GM12892 (cell line): ENCODE data around the gene ADIPOQ. TPM values are rescaled to one million over a fixed set of nuclear protein-coding genes. Genes with fewer than 3 reads are reported as not detected.
"Not testable (repeated sequence)": the region's sequence is repeated elsewhere in the genome, so short reads cannot be mapped to it uniquely, and the experiment has no call there.

Experiments used
- DNase-seq: peaks from one replicate; pipeline ENCODE4 v3.0.0; 2011; ENCODE audit not compliant: insufficient read length
- FAIRE-seq: peaks from 2 replicates; lab custom pipeline; 2011; peaks lifted over from hg19 to GRCh38; lab: Jason Lieb, UNC
- POLR2A ChIP-seq: IDR thresholded peaks from 2 replicates; pipeline ENCODE4 v1.6.1; 2011; ENCODE audit warnings: low read depth, low read length, control low read depth
- POLR2AphosphoS5 ChIP-seq: IDR thresholded peaks from 2 replicates; pipeline ENCODE4 v1.6.1; 2011; ENCODE audit warnings: low read depth, low read length, control low read depth
- TAF1 ChIP-seq: IDR thresholded peaks from 2 replicates; pipeline ENCODE4 v1.6.1; 2011; ENCODE audit warnings: low read depth, mild to moderate bottlenecking, control low read depth, low read length, borderline replicate concordance
- polyA plus RNA-seq: library from polyadenylated mRNA; unstranded; fragments of >200 nt; gene quantifications from one replicate; pipeline ENCODE4 v1.2.1, GENCODE V29; 2012; ENCODE audit warnings: missing spikeins, inconsistent platforms; ENCODE audit not compliant: missing spikeins

Gene ADIPOQ
- not detected for polyA plus RNA-seq

DNA sequence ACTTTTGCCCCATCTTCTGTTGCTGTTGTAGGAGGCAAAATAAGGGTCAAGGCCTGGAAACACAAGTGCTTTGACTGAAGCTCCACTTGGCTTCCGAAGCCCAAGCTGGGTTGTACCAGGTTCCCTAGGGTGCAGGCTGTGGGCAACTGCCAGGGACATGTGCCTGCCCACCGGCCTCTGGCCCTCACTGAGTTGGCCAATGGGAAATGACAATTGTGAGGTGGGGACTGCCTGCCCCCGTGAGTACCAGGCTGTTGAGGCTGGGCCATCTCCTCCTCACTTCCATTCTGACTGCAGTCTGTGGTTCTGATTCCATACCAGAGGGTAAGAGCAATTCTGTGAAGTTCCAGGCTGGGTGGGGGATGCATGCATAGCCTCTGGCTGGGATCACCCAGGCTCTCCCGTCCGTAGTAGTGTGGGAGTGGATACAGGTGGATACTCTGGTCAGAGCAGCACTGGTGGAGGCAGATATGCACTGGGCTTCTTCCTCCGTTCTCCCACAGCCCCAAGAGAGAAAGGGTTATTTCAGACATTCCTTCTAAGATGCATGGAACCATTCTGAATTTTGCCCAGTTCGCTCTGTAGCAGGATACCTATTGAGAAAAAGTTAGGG, at the start of gene ADIPOQ:
ADIPOQ (plus strand) TSS at position 285 of the 613 bp plus-strand sequence. CDS start 10,349 bp downstream, outside the sequence.
- no peak for TF ChIP-seq TAF1
- no peak for TF ChIP-seq POLR2A
- no peak for TF ChIP-seq POLR2AphosphoS5
- DNase-seq (no peak), FAIRE-seq (no peak)

DNA sequence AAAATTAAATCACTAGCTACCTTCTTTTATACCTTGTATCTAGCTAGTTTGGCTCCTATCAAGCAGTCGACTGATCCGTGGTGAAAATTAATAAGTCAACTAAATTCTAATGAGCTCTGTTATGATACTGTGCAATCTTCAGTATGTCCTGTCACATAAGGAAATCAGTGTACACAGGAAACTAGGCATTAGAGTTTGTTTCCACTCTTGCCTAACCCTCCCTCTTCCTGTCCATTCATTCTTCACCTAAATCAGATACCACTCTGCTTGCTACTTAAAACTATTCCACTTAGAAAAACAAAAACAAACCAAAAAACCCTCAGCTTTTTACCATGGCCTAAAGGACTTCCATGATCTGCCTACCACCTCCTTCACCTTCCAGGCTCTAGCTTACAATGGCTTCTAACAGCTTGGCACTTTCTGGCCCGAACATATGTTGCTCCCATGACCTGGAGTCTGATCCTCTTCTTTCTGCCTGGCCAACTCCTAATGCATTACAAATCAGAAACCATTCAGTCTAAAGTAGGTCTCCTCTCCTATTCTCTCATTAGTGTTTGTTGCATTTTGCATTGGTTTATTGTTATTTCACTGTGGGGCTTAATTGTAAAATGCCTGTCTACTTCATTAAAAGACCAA, 44.2 kb upstream of the ADIPOQ start:
- peak; percentile 27 for FAIRE-seq
- DNase-seq = no peak
- TF ChIP-seq TAF1 (no peak), POLR2AphosphoS5 (no peak), POLR2A (no peak)

DNA sequence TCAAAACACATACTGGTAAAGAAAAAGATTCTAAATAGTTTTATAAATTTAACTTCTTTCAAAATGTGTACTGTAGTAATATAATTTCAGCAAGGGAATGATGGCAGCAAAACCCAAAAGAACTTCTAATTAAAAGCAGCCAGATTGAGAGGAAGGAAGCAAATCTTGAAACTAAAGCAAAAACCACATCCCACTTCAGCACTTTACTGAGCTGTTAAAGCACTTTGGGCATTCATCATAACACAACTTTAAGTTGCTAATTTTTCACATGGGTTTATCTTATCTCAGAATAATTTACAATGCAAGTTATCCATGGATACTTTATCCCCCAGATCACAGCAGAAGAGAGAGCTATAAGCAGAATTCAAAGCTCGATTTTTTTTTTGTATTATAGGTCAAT, 42.2 kb upstream of the ADIPOQ start:
- TF ChIP-seq POLR2AphosphoS5 (no peak), POLR2A (no peak), TAF1 (no peak)
- no peak for FAIRE-seq
- DNase-seq = no peak

DNA sequence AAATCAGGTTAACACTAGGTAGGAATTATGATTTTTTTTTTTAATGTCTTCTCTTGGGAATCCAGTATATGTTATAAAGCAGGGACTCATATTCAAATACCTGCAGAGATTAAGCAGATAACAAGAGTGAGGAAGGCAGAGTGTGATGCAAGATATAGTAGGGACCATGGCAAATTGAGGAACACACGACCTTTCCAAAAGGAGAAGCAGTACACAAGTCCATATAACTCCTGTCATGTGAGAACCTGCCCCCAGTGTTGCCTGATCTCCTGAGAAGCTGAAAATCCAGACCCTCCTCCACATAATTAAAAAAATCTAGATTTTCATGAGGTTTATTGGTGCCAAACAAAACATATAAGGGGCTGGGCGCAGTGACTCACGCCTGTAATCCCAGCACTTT, 39.8 kb upstream of the ADIPOQ start:
- DNase-seq = no peak
- TF ChIP-seq TAF1 (no peak), POLR2A (no peak), POLR2AphosphoS5 (no peak)
- no peak for FAIRE-seq

GRCh38 chr3:186803447-186803846, 39.1 kb upstream of the ADIPOQ start:
- FAIRE-seq = not testable (repeated sequence)

GRCh38 chr3:186806089-186807055, 36.1 kb upstream of the ADIPOQ start, which contains the start of gene RFC4:
Gene RFC4, minus strand, starts transcription at chr3:186806482. Its CDS starts 1,769 bp downstream, at chr3:186804713.
- DNase-seq = peak; percentile 64
- TF ChIP-seq POLR2A (peak; percentile 86), TAF1 (peak; percentile 81; the same call in 1 of the 2 replicates), POLR2AphosphoS5 (peak; percentile 94)
- FAIRE-seq = peak; percentile 98

More at GRCh38 chr3:186803447-186803846, 39.1 kb upstream of the ADIPOQ start:
- DNase-seq = not testable (repeated sequence)

DNA sequence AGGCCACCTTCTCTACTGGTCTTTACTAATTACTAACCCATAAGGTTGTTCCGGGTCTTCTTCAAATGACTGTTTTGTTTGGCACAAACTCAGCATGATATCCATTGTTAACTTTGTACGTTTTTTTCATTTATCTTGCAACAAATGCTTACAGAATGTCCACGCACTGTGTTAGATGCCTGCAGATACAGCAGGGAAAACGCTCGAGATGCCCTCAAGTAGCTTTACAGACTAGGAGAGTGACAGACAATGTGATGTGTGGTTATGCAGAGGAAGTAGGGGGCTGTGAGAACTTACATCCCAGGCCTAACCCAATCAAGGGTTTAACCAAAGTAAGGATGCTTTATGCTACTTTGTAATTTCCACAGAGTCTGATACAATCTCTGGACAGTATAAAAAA, 35.3 kb upstream of the ADIPOQ start:
- DNase-seq (no peak), FAIRE-seq (no peak)
- TF ChIP-seq POLR2A = no peak
- TF ChIP-seq TAF1 = no peak
- no peak for TF ChIP-seq POLR2AphosphoS5

- no peak for FAIRE-seq
- no peak for TF ChIP-seq POLR2AphosphoS5
- DNase-seq = no peak
Measured at GRCh38 chr3:186810336-186810996, 32.0 kb upstream of the ADIPOQ start.

DNA sequence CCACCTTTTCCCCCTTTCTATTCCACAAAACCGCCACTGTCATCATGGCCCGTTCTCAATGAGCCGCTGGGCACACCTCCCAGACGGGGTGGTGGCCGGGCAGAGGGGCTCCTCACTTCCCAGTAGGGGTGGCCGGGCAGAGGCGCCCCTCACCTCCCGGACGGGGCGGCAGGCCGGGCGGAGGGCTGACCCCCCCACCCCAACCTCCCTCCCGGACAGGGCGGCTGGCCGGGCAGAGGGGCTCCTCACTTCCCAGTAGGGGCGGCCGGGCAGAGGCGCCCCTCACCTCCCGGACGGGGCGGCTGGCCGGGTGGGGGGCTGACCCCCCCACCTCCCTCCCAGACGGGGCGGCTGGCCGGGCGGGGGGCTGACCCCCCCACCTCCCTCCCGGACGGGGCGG, 31.2 kb upstream of the ADIPOQ start:
- not testable (repeated sequence) for FAIRE-seq, DNase-seq

DNA sequence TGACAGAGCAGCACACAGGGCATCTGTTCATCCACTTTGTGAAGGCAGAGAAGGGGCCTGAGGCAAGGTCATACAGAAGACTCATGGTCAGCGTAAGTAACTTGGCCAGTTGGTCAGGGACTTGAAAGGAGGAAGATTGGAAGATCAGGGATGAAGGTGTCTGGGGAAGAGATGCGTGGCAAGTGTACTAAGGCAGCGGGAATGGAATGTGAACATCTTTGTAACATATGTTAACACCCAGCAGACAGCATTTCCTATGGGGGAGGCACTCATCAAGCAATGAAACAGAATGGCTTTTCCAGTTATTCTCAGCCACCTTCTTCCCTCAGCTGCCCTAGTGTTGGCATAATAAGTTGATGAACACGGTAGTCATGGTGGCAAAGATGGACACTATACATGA, 28.4 kb upstream of the ADIPOQ start:
- TF ChIP-seq TAF1 (no peak), POLR2A (no peak), POLR2AphosphoS5 (no peak)
- no peak for DNase-seq
- no peak for FAIRE-seq

DNA sequence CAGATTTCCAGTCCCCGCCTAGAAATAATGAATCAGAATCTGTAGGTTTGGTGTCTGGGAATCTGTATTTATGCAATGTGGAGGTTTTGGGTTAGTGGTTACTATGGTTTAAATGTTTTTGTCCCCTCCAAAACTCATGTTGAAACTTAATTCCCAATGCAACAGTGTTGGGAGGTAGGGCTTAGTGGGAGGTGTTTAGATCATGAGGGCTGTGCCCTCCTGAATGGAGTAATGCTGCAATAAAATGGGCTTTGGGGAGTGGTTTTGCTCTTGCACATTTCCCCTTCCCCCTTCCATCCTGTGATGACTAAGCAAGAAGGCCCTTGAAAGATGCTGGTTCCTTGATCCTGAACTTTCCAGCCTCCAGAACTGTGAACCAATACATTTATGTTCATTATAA, 27.1 kb upstream of the ADIPOQ start:
- FAIRE-seq (no peak), DNase-seq (no peak)

More for the DNA sequence above, 27.1 kb upstream of the ADIPOQ start:
- no peak for TF ChIP-seq POLR2A
- TF ChIP-seq POLR2AphosphoS5 = no peak
- no peak for TF ChIP-seq TAF1
